GM04503 (cell line): ENCODE data around the gene GALNT16.
A peak's percentile ranks its signal among the peaks of the same experiment; 100 is the strongest.
"Not testable (repeated sequence)": the region's sequence is repeated elsewhere in the genome, so short reads cannot be mapped to it uniquely, and the experiment has no call there.

ENCODE experiments used
- DNase-seq: peaks from one replicate; pipeline ENCODE4 v3.0.0-alpha.2; 2012; ENCODE audit warnings: low read depth

Gene GALNT16

GRCh38 chr14:69285661-69286255 is 25.8 kb downstream of the GALNT16 start:
- DNase-seq = no peak

GRCh38 chr14:69287098-69288010 is 27.4 kb downstream of the GALNT16 start:
- no peak for DNase-seq

GRCh38 chr14:69288011-69288771 is 28.2 kb downstream of the GALNT16 start:
- peak; percentile 27 for DNase-seq

- no peak for DNase-seq
Measured at GRCh38 chr14:69288956-69289705, 29.2 kb downstream of the GALNT16 start.

GRCh38 chr14:69289811-69290520 is 30.0 kb downstream of the GALNT16 start:
- DNase-seq = no peak

GRCh38 chr14:69290881-69291280 is 30.9 kb downstream of the GALNT16 start:
- not testable (repeated sequence) for DNase-seq

- no peak for DNase-seq
Measured at GRCh38 chr14:69291396-69291795, 31.4 kb downstream of the GALNT16 start.

- no peak for DNase-seq
Measured at GRCh38 chr14:69291891-69292561, 32.1 kb downstream of the GALNT16 start.

GRCh38 chr14:69298131-69299071 is 38.4 kb downstream of the GALNT16 start:
- no peak for DNase-seq

- no peak for DNase-seq
Measured at GRCh38 chr14:69299286-69300035, 39.5 kb downstream of the GALNT16 start.

GRCh38 chr14:69300601-69301221 is 40.8 kb downstream of the GALNT16 start:
- DNase-seq = no peak

- no peak for DNase-seq
Measured at GRCh38 chr14:69303086-69303485, 43.1 kb downstream of the GALNT16 start.

GRCh38 chr14:69312608-69313007 is 52.6 kb downstream of the GALNT16 start:
- DNase-seq = no peak

- no peak for DNase-seq
Measured at GRCh38 chr14:69313176-69313575, 53.2 kb downstream of the GALNT16 start.

GRCh38 chr14:69314327-69314726 is 54.4 kb downstream of the GALNT16 start:
- DNase-seq = no peak

- no peak for DNase-seq
Measured at GRCh38 chr14:69315301-69315700, 55.3 kb downstream of the GALNT16 start.

- no peak for DNase-seq
Measured at GRCh38 chr14:69316449-69317101, 56.6 kb downstream of the GALNT16 start.
